ENCODE data around the gene IL4I1. TPM values are rescaled to one million over a fixed set of nuclear protein-coding genes. Genes with fewer than 3 reads are reported as not detected.

The IL4I1 gene
- total RNA-seq, 1 donor, result 0.81 TPM

GRCh38 chr19:49869484-49870308 lies 27.0 kb downstream of the IL4I1 start:
- DNase-seq (ENCODE audit: low read depth in 2 of 3, low spot score in 2 of 3), result peak; percentile 87 to 100 (median 98)

- DNase-seq (ENCODE audit: low read depth in 2 of 3, low spot score in 2 of 3), result no peak
These were observed 27.6 kb downstream of the IL4I1 start for GRCh38 chr19:49869009-49869483.

- DNase-seq (ENCODE audit: low read depth in 2 of 3, low spot score in 2 of 3), result peak; percentile 79 to 95 (median 88)
These were observed 29.5 kb downstream of the IL4I1 start, which contains the start of gene PNKP for GRCh38 chr19:49866933-49867782. PNKP (minus strand) TSS chr19:49867576; CDS start chr19:49867204, 372 bp downstream.

GRCh38 chr19:49864890-49865289 lies 31.8 kb downstream of the IL4I1 start:
- DNase-seq (ENCODE audit: low read depth in 2 of 3, low spot score in 2 of 3), result no peak

- no peak for DNase-seq (ENCODE audit: low read depth in 2 of 3, low spot score in 2 of 3)
These were observed 32.8 kb downstream of the IL4I1 start for GRCh38 chr19:49863935-49864320.

- DNase-seq (ENCODE audit: low read depth in 2 of 3, low spot score in 2 of 3), result no peak
These were observed 33.3 kb downstream of the IL4I1 start for GRCh38 chr19:49863254-49863934.

- DNase-seq (ENCODE audit: low read depth in 2 of 3, low spot score in 2 of 3), result peak in 1 of 3 donors; percentile 31
These were observed 34.1 kb downstream of the IL4I1 start for GRCh38 chr19:49862391-49863253.

- DNase-seq (ENCODE audit: low read depth in 2 of 3, low spot score in 2 of 3), result no peak
These were observed 34.9 kb downstream of the IL4I1 start for GRCh38 chr19:49861541-49862378.

- DNase-seq (ENCODE audit: low read depth in 2 of 3, low spot score in 2 of 3), result no peak
These were observed 35.6 kb downstream of the IL4I1 start for GRCh38 chr19:49861107-49861506.

- no peak for DNase-seq (ENCODE audit: low read depth in 2 of 3, low spot score in 2 of 3)
These were observed 36.2 kb downstream of the IL4I1 start for GRCh38 chr19:49860336-49861102.

GRCh38 chr19:49859682-49860335 lies 36.9 kb downstream of the IL4I1 start:
- DNase-seq (ENCODE audit: low read depth in 2 of 3, low spot score in 2 of 3), result no peak

GRCh38 chr19:49858088-49858985 lies 38.4 kb downstream of the IL4I1 start:
- no peak for DNase-seq (ENCODE audit: low read depth in 2 of 3, low spot score in 2 of 3)

GRCh38 chr19:49857838-49858087 lies 38.9 kb downstream of the IL4I1 start:
- DNase-seq (ENCODE audit: low read depth in 2 of 3, low spot score in 2 of 3), result no peak

- DNase-seq (ENCODE audit: low read depth in 2 of 3, low spot score in 2 of 3), result no peak
These were observed 39.4 kb downstream of the IL4I1 start for GRCh38 chr19:49857061-49857837.

- DNase-seq (ENCODE audit: low read depth in 2 of 3, low spot score in 2 of 3), result no peak
These were observed 40.1 kb downstream of the IL4I1 start for GRCh38 chr19:49856574-49857021.
